Stimulated activated CD4-positive, alpha-beta T cell treated with anti-CD3 and anti-CD28 coated beads, Interleukin-15, amount 100 ng/mL, for 1 hour (primary cell): ENCODE data around the gene ZFP36L1.
"Not testable (repeated sequence)": the region's sequence is repeated elsewhere in the genome, so short reads cannot be mapped to it uniquely, and the experiment has no call there.

Experiments used
- DNase-seq, 2 donors: peaks; one replicate each; pipeline ENCODE4 v3.0.0-alpha.2; 2020; ENCODE audit warnings: low read depth in 1 of 2, low spot score in 1 of 2

ZFP36L1 gene

DNA sequence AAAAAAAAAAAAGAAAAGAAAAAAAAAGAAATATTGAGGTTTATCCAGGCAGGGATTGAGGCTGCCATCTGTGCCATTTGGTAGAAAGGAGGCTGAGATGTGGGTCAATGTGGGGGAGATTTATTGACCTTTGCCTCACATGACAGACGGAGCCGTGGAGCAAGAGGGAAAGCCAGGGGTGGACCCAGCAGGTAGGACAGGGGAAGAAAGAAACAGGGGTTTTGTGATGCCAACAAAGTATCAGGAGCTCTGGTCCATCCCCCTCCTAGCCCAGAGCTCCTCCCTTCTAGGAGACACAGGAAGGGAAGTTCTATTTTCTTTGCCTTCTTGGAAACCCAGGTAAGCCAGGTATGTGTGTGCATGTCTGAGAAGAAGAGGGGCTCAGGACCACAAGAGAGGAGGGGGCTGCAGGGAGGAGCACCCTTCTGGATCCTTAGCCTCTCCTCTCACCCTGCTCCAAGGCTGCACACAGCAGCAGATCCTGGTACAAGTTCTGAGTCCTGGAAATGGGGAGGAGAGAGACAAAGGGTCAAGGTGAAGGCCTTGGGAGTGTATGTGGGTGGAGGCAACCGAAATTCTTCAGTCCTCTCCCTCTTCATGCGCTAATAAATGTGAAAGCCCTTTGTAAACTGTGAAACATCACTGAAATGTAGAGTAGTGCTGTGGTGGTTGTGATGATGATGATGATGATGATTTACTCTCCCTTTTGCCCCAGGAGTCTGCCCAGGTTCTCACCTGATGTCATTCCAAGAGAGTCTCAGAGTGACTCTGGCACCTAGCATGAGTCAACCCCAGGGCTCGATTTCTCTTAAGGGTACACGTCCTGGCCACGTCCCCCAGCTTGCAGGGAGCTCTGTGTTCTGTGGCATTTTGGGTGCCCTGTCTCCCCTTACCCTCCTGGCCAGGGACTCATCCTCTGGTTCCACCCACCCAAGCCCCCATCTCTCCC is 26.3 kb downstream of the ZFP36L1 start:
- no peak for DNase-seq

DNA sequence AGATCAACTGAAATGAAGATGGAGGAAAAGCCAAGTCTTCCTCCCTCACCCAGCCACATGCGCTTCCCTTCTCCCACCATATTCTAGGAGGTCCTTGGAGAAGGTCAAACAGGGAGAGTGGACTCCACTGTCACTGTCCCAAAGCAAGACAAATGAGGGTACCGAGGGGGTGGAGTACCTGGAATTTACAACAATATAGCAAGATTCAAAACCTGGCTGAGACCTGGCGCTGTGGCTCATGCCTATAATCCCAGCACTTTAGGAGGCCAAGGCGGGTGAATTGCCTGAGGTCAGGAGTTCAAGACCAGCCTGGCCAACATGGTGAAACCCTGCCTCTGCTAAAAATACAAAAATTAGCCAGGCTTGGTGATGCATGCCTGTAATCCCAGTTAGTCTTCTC is 29.0 kb downstream of the ZFP36L1 start:
- not testable (repeated sequence) for DNase-seq

DNA sequence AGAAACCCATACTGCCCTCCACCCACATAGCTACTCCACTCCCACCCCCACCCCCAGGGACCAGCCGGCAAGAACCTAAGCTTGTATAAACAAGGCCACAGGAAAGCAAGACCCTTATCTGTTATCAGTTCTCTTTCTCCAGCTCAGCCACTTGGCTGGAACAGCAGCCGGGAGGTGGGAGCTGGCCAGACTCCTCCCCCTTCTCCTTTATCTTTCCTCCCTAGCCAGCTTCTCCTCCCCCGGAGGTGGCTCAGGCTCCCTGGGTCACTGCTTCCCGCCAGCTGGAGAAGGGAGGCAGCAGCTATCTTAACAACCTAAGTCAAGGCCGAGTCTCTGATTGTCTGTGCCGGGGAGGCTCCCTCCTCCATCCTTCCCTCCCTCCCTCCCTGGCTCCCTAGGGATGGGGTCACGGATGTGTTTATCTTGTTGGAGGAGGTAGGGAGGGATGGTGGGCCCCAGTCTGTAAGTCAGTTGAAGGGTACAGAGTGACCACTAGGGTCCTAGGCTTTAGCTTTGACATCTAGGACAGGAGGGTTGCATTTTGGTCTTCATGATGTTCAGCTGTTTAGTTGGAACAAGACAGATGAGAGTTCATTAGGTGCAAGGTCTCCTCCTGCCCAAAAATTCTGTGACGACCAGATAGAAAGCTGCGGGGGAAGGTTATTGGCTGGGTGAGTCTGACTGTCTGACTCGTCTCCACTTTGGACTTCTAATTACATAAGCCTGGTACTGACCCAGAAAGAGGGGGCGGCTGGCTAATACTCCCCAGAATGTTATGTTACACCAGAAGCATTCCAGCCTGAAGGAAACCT is 29.7 kb downstream of the ZFP36L1 start:
- no peak for DNase-seq

DNA sequence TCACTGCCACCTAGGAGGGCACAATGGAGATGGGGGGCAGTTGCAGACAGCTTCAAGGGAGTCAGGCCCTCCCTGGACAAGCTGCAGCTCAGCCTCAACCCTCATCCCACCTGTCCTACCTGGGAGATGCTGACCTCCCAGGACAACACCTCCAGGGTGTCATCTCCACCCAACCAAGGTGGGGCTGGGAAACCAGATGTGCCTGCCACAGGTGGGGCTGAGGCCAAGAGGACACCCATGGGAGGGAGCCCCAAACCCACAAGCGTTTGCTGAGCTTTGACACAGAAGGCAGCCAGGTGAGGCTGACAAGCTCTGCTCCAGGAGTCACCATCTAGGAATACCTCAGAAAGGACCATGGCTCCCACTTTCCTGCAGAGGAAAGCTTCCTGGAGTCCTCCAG is 31.5 kb downstream of the ZFP36L1 start:
- no peak for DNase-seq

DNA sequence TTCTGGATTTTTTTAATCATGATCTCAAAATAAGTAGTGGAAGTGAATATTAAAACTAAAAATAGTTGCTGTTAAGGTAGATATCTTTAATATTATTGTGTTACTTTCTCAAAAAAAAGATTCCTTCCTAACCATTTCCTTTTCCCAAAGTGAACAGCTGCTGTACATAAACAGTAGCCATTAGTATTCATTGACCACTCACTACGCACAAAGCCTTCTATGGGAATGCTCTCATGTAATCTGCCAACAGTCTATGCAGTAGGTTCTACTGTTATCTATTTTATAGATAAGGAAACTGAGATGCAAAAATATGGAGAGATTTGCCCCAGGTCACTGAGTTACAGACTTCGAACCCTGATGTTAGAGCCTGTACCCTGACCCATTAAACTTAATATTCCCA is 32.1 kb downstream of the ZFP36L1 start:
- DNase-seq: no peak

DNA sequence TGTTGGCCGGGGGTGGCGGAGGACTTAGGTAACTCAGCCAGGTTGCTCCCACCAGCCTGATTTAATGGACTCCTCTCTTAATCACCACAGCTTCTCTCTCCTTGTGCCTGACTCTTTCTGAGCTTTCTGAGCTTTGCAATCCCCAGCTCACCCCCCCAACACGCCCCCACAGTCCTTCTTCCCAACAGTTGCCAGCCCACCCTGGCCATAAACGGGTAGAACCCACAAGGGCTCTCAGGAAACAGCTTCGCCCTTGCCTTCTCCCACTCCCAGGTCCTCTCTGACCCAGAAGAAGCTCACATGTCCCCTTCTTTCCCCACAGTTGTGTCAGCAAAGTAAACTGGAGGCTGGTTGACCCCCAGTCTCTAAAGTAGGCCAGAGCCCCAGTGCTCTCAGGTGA is 32.9 kb downstream of the ZFP36L1 start:
- DNase-seq: no peak

DNA sequence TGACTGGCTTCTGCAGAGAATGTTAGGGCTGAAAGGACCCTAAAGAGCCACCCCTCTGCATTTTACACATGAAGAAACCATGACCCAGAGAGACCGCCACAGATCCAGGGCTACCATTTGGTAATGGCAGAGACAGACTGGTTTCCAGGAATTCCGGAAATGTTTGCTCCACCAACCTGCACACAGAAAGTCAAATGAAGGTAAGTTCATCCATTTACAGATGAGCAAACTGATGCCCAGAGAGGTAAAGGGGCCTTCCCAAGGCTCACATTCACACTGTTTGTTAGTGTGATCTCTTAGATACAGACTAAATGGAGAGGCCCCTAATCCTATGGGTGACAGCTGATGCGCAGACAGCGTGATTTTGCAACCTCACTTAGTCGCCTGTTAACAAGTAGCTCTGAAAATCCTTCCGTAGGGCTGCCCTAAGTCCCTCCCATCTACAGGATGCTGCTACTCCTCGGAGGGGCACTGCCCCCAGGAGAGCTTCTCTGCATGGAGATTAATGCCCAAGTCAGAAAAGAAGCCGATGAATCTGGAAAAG is 33.8 kb downstream of the ZFP36L1 start:
- no peak for DNase-seq

DNA sequence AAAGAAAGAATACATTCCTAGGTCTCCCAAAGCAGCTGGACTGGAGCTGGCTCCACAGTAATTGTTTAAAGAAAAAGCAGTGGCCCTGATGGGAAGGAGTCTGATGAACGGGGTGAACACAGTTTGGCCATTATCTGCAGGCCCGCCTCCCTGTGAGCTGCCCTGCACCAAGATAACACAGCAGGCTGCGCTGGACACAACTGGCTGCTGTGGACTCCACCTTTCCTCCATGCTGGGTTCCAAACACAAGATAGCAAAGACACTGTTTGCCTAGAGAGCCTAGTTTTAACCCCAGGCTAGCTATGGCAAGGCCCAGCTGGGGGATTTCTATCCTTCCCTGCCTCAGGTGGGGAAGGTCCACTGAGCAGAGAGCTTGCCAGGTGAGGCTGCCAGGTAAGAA is 34.6 kb downstream of the ZFP36L1 start:
- DNase-seq: no peak

DNA sequence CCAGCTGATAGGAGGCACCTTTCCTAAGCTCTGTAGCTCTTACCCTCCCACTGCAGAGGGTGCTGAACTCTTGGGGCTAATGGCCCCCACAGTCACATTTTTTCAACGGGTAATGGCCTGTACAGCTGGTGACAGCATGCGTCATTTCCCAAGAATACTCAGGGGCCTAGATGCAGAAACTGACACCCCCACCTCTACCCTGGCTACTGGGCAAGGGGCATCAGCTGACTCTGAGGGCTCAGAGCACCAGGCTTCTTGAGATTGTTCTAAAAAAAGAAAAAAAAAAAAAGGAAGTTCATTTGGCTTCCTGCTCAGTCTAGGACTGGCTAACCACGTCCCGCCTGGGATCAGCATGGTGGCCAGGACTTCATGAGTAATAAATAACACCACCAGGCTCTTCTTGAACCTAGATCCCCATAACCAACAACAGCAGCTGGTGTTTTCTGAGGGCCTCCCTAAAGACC is 35.2 kb downstream of the ZFP36L1 start:
- no peak for DNase-seq

DNA sequence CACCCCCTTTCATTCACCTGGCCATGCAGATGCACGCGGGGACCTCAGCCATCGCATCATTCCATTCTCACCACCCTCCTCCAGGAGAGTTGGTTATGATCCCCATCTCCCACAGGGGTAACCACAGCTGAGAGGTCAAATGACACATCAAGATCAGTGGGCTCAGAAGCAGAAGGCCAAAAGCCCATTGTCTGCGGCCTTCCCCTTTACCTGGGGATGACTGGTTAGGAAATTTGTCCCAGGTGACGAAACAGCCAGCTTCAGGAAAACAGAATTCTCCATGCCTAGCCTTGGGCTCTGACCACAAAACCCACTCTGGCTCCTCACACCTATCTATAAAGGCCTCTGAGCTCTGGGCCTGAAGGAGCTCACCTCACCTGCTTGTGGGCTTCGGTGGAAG is 36.1 kb downstream of the ZFP36L1 start:
- DNase-seq: no peak

DNA sequence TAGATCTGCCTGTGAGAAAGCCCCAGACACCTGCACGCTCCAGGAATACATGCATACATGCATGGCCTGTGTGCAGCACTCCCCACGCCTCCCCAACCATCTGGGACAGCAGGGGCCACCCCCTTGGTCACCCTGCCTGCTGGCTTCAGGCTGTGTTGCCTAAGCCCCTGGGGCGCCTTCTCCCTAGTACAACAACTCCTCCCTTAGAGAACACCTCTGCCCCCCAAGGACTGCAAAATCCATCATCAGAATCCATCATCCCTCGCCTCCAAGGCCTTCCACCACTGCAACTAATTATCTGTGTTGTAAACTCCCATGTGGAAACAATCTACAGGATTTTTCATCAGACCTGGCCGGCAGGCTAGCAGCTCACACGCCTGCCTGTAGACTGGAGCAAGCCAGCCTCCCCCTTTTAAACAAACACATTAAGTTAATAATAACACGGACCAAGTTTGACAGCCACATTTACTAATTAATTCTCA is 36.8 kb downstream of the ZFP36L1 start:
- no peak for DNase-seq

DNA sequence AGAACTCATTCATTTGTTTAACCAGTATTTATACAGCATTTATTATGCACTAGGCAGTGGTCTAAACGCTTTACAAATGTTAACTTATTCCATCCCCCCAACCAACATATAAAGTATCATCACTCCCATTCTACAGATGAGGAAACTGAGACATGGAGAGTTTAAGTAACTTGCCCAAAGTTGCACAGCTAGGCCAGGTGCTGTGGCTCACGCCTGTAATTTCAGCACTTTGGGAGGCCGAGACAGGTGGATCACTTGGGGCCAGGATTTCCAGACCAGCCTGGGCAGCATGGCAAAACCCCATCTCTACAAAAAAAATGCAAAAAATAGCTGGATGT is 37.9 kb downstream of the ZFP36L1 start:
- no peak for DNase-seq

DNA sequence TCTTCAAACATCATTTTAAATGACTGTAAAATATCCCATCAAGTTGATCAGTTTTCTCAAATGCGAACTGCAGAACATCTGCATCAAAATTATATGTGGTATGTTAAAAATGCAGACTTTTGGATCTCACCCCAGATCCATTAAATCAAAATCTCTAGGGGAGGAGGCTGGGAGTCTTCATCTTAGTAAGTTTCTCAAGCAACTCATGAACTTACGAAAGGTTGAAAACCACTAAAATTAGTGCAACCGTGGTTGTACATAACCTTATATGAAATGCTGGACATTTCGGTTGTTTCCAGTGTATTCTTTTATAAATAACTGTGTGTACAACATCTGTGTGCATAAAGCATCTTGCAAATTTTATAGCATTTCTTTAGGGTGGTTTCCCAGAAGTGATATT is 39.2 kb downstream of the ZFP36L1 start:
- no peak for DNase-seq

DNA sequence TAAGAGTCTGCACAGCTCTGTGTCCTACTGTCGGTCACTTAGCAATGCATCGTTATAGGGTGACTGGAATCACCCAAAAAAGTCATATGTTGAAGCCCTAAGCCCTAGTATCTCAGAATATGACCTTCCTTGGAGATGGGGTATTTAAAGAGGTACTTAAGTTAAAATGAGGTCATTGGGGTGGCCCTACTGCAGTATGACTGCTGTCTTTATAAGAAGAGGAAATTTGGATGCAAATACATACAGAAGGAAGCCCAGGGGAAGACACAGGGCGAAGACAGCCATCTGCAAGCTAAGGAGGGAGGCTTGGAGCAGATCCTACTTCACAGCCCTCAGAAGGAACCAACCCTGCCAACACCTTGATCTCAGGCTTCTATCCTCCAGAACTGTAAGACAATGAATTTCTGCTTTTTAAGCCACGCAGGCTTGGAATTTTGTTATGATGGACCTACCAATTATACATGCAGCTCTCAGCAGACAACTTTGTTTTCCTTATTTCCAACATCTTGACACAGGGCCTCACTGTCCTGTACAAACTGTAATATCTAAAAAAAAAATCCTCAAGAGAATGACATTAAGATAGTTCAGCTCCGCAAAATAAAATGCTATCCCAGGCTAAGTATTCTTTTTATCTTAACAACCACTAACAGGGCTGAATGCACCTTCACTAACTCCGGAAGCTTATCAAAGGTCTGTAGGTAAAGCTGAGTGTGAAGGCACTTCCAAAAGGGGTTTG is 40.4 kb downstream of the ZFP36L1 start:
- no peak for DNase-seq

DNA sequence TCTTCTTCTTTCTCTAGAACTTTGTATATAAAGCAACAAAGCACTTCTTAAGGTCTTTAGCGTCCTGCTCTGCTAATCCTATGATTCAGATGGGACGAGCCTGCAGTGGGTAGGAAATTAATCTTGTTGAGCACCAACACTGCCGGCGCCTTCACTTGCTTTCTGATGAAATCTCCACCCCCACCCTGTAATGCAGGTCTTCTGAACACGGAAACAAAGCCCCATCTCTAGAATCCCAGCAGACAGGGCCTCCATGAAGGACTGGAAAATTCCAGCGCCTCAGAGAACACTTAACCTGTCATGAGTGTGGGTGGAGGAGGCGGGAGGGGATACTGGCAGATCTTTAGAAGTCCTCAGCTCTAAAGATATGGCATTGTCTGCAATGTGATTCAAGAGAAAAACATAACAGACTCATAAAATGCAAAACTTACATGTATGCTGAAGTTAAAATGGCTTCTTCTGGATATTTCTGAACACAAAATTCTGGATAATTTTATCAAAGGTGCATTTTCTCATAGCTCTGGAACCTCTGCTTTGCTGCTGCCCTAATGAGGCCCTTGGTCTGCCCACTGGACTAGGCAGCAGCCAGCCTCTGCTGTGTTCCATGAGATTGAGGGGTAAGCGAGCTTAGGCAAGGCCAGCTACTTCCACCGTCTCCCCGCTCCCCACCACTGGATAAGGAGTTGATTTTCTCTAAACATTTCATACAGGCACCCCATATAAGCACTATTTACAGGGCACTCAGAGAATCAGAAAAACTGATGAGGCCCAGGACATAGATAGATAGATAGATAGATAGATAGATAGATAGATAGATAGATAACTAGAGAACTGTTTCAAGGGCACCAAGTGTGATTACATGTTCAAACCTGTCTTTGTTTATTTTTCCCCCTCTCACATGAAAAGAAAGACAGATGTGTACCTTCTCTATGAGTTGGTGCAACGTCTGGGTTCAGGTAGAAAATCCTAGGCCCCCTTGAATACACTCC is 43.1 kb downstream of the ZFP36L1 start:
- no peak for DNase-seq

DNA sequence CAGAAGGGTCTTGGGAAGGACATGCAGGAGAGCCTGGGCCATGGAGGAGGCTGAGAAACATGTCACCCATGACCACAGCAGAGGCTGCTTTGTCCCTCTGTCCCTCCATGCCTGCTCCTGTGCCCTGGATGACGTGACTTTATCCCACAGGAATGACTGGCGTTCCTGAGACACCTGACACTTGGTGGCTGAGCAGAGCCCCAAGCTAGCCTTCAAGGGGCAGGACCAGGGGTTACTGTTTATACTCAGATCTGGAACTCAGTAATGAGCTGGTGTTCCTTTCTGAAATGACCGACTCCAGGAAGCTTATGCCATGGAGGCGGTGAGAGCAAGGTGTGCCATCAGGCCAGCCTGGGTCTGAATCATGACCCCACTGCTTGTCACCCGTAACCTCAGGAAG is 44.2 kb downstream of the ZFP36L1 start:
- DNase-seq: no peak

DNA sequence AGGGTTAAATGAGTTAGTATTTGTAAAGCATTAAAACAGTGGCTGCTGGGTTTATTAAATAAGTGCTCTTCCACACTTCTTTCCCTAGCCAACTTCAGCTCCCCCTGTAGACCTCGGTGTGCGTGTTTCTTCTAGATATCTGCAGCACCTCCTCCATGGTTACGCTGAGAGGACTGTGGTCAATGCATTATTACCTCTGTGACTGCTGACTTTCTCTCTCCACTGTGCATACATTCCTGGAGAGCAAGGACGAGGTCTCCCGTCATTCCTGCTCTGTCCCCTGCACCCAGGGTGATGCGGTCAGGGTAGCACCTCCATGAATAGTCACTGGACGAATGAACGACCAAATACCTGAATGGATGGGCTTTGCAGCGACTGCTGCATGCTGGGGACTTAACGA is 44.6 kb downstream of the ZFP36L1 start:
- DNase-seq: no peak

DNA sequence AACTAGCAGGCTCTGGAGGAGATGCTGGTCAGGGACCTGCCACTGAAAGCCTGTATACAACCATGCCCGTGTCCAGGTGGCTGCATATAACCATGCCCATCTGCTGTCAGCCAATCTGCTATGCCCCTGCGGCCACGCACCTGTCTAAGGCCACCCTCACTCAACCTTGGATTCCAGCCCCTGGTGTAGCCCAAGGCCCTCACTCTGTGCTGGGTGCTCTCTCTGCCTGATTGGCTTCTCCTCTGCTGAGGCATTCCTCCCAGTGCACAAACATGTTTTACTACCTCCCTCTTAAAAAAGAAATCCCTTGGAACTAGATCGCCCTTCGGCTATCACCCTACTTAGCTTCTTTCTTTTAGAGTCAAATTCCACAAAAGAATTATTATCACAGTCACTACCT is 45.5 kb downstream of the ZFP36L1 start:
- DNase-seq: no peak

DNA sequence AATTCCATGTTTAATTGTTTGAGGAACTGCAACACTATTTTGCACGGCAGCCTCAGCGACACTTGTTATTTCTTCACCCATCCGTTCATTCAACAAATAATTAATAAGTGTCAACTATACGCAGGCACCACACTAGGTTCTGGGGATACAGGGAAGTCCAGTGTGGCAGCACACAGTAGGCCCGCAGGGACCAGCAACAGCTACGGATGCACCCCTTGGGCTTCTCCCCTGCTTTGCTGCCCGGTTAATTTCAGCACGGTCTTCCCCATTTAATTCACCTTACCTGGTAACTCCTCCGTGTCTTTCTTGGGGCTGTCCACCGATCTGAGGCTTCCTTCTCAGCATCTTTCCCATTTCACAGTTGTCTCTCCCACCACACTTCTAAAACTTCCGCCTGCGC is 48.3 kb downstream of the ZFP36L1 start:
- no peak for DNase-seq
